CD8-positive, alpha-beta memory T cell (primary cell): Measurements from ENCODE around the gene TSHZ3. TPM values are rescaled to one million over a fixed set of nuclear protein-coding genes. Genes with fewer than 3 reads are reported as not detected.
A peak's percentile ranks its signal among the peaks of the same experiment; 100 is the strongest.

Source experiments
- CTCF ChIA-PET: fragments of 350-600 bp; sonication (Branson Sonifier 250); formaldehyde crosslinking; loops from one replicate; lab custom pipeline; 2021; ENCODE audit warnings: antibody characterized with exemption; lab: Charles Lee
- POLR2A ChIA-PET: fragments of 350-600 bp; sonication (Branson Sonifier 250); formaldehyde crosslinking; loops from one replicate; lab custom pipeline; 2021; ENCODE audit warnings: antibody characterized with exemption; lab: Charles Lee
- DNase-seq, 5 donors: peaks; one replicate each; pipeline versions ENCODE4 v3.0.0 to v3.0.0-alpha.2; 2020 to 2022; ENCODE audit warnings: mixed read lengths in 1 of 5
- H3K27ac ChIP-seq: one replicate; pipeline ENCODE4 v1.7.0; 2013; ENCODE audit warnings: low read depth, mild to moderate bottlenecking, low read length, moderate library complexity
- H3K27me3 ChIP-seq: 2 replicates; pipeline ENCODE4 v1.7.0; 2013; ENCODE audit warnings: low read length, mild to moderate bottlenecking; ENCODE audit not compliant: insufficient read depth, poor library complexity, severe bottlenecking
- H3K36me3 ChIP-seq: 2 replicates; pipeline ENCODE4 v1.7.0; 2013; ENCODE audit warnings: mild to moderate bottlenecking, low read length, moderate library complexity; ENCODE audit not compliant: insufficient read depth
- H3K4me1 ChIP-seq: 2 replicates; pipeline ENCODE4 v1.7.0; 2013; ENCODE audit warnings: mild to moderate bottlenecking, low read length, moderate library complexity; ENCODE audit not compliant: insufficient read depth
- H3K4me3 ChIP-seq: 2 replicates; pipeline ENCODE4 v1.7.0; 2013; ENCODE audit warnings: mild to moderate bottlenecking, low read length
- H3K9me3 ChIP-seq: 2 replicates; pipeline ENCODE4 v1.7.0; 2013; ENCODE audit warnings: mild to moderate bottlenecking, low read length
- H3K27ac Mint-ChIP-seq, 8 donors: one replicate each; pipeline ENCODE4 v1.8.0; 2020 to 2021; ENCODE audit warnings: mixed read lengths in 8 of 8, mild to moderate bottlenecking in 6 of 8, inconsistent platforms in 3 of 8, moderate library complexity in 3 of 8
- H3K27me3 Mint-ChIP-seq, 2 donors: one replicate each; pipeline ENCODE4 v1.8.0; 2020 to 2021; ENCODE audit warnings: mixed read lengths in 2 of 2, mild to moderate bottlenecking in 1 of 2, moderate library complexity in 1 of 2
- H3K36me3 Mint-ChIP-seq, 3 donors: one replicate each; pipeline ENCODE4 v1.8.0; 2020 to 2021; ENCODE audit warnings: mixed read lengths in 3 of 3, inconsistent platforms in 1 of 3, mild to moderate bottlenecking in 1 of 3
- H3K4me1 Mint-ChIP-seq, 3 donors: one replicate each; pipeline ENCODE4 v1.8.0; 2020 to 2021; ENCODE audit warnings: mixed read lengths in 3 of 3, inconsistent platforms in 1 of 3, mild to moderate bottlenecking in 1 of 3
- H3K4me3 Mint-ChIP-seq, 7 donors: one replicate each; pipeline ENCODE4 v1.8.0; 2020 to 2021; ENCODE audit warnings: mixed read lengths in 7 of 7, mild to moderate bottlenecking in 6 of 7, moderate library complexity in 4 of 7, inconsistent platforms in 2 of 7
- H3K9me3 Mint-ChIP-seq, 5 donors: one replicate each; pipeline ENCODE4 v1.8.0; 2020 to 2022; ENCODE audit warnings: mixed read lengths in 5 of 5, mild to moderate bottlenecking in 3 of 5, moderate library complexity in 2 of 5, inconsistent platforms in 1 of 5
- polyA plus RNA-seq: library from polyadenylated mRNA; unstranded; fragments of 300-500 nt; fragmentation: Illumina TruSeq; gene quantifications from one replicate; pipeline ENCODE4 v1.2.3, GENCODE V29; 2021
- total RNA-seq, 2 experiments: library from RNA; stranded (reverse); gene quantifications; one replicate each; pipeline ENCODE4 v1.2.3, GENCODE V29; 2021

Gene TSHZ3, protein sequence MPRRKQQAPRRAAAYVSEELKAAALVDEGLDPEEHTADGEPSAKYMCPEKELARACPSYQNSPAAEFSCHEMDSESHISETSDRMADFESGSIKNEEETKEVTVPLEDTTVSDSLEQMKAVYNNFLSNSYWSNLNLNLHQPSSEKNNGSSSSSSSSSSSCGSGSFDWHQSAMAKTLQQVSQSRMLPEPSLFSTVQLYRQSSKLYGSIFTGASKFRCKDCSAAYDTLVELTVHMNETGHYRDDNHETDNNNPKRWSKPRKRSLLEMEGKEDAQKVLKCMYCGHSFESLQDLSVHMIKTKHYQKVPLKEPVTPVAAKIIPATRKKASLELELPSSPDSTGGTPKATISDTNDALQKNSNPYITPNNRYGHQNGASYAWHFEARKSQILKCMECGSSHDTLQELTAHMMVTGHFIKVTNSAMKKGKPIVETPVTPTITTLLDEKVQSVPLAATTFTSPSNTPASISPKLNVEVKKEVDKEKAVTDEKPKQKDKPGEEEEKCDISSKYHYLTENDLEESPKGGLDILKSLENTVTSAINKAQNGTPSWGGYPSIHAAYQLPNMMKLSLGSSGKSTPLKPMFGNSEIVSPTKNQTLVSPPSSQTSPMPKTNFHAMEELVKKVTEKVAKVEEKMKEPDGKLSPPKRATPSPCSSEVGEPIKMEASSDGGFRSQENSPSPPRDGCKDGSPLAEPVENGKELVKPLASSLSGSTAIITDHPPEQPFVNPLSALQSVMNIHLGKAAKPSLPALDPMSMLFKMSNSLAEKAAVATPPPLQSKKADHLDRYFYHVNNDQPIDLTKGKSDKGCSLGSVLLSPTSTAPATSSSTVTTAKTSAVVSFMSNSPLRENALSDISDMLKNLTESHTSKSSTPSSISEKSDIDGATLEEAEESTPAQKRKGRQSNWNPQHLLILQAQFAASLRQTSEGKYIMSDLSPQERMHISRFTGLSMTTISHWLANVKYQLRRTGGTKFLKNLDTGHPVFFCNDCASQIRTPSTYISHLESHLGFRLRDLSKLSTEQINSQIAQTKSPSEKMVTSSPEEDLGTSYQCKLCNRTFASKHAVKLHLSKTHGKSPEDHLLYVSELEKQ
- total RNA-seq (under 1 TPM; 0.35 to 0.38 TPM), polyA plus RNA-seq (1.1 TPM)

DNA sequence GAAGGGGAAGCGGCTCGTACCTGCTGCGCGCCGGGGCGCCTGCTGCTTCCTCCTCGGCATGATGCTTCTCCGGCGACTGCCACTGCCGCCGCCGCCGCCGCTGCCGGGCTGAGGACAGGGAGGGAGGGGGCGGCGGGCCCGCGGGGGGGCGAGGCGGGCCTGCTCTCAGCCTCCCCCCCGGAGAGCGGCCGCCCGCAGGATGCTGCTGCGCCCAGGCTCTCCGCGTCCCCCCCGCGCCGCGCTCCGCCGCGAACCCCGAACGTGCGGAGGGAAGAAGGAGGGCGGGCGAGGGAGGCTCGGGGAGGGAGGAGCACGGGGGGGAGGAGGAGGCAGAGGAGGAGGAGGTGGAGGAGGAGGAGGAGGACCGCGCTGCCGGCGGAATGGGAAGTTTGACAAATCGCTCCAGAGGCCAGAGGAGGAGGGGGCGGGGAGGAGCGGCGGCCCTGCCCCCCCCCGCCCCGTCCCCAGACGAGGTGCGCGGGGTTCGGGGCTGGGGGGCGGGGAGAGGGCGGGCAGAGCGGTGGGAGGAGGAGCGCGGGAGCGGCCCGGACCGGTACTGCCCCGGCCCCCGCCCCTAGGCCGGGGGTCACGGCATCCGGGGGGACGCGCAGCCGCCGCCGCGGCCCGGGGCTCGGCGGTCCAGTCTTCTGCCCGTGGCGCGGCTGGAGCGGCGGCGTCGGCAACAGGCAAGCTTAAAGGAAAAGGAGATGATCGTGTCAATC lies at the start of gene TSHZ3:
Gene TSHZ3 (minus strand): TSS at position 277 of the 722 bp plus-strand sequence. CDS start 217 bp downstream, at position 60.
- H3K4me3 Mint-ChIP-seq: peak within 1 kb of the TSS; percentile 75 to 92 (median 83)
- ChIA-PET POLR2A (interaction anchor here (1.4 kb wide), 1 partner anchor 9 kb away, joined by 4 read pairs; no protein-coding TSS in a partner anchor), CTCF (no interaction called here)

GRCh38 chr19:31397308-31397707 lies 48.1 kb upstream of the TSHZ3 start:
- Mint-ChIP-seq H3K27me3 (peaks cover 22 to 26% of the 10 kb centered on the region in 2 donors), H3K27ac (no peak overlapping the region), H3K4me3 (no peak overlapping the region), H3K36me3 (no peaks in the 10 kb centered on the region), H3K4me1 (no peaks in the 10 kb centered on the region), H3K9me3 (no peaks in the 10 kb centered on the region)
- H3K27me3 ChIP-seq: no peaks in the 10 kb centered on the region
- H3K4me3 ChIP-seq: no peak overlapping the region
- no peak overlapping the region for H3K27ac ChIP-seq
- no peaks in the 10 kb centered on the region for H3K4me1 ChIP-seq
- no peaks in the 10 kb centered on the region for H3K9me3 ChIP-seq
- no peak for DNase-seq
- CTCF ChIA-PET: no interaction called here
- POLR2A ChIA-PET: no interaction called here
- no peaks in the 10 kb centered on the region for H3K36me3 ChIP-seq

More for the DNA sequence above, at the start of gene TSHZ3:
- peaks cover 0 to 2% (median 0%) of the 10 kb centered on the region in 3 donors for H3K36me3 Mint-ChIP-seq
- no peaks in the 10 kb centered on the region for H3K9me3 ChIP-seq
- peak within 1 kb of the TSS; percentile 49 for H3K4me3 ChIP-seq
- H3K27ac ChIP-seq: no peak within 1 kb of the TSS
- H3K4me1 Mint-ChIP-seq: peaks cover 27 to 41% (median 34%) of the 10 kb centered on the region in 3 donors
- no peaks in the 10 kb centered on the region for H3K9me3 Mint-ChIP-seq
- H3K4me1 ChIP-seq: peaks cover 13% of the 10 kb centered on the region
- peak within 1 kb of the TSS in 5 of 8 donors; percentile 17 to 72 (median 64) for H3K27ac Mint-ChIP-seq
- H3K27me3 ChIP-seq: peaks cover 66% of the 10 kb centered on the region
- peak in 4 of 5 donors; percentile 21 to 52 (median 40) for DNase-seq
- H3K36me3 ChIP-seq: no peaks in the 10 kb centered on the region
- peaks cover 57 to 74% of the 10 kb centered on the region in 2 donors for H3K27me3 Mint-ChIP-seq

- no peak overlapping the region for H3K27ac ChIP-seq
- Mint-ChIP-seq H3K36me3 (no peaks in the 10 kb centered on the region), H3K4me1 (no peaks in the 10 kb centered on the region), H3K27me3 (peaks cover 13 to 22% of the 10 kb centered on the region in 2 donors), H3K9me3 (no peaks in the 10 kb centered on the region), H3K27ac (no peak overlapping the region), H3K4me3 (no peak overlapping the region)
- no peaks in the 10 kb centered on the region for H3K27me3 ChIP-seq
- CTCF ChIA-PET: no interaction called here
- H3K4me3 ChIP-seq: no peak overlapping the region
- no peaks in the 10 kb centered on the region for H3K9me3 ChIP-seq
- DNase-seq: no peak
- no peaks in the 10 kb centered on the region for H3K36me3 ChIP-seq
- POLR2A ChIA-PET: no interaction called here
- H3K4me1 ChIP-seq: no peaks in the 10 kb centered on the region
Measured at GRCh38 chr19:31392464-31392863, 43.2 kb upstream of the TSHZ3 start.

DNA sequence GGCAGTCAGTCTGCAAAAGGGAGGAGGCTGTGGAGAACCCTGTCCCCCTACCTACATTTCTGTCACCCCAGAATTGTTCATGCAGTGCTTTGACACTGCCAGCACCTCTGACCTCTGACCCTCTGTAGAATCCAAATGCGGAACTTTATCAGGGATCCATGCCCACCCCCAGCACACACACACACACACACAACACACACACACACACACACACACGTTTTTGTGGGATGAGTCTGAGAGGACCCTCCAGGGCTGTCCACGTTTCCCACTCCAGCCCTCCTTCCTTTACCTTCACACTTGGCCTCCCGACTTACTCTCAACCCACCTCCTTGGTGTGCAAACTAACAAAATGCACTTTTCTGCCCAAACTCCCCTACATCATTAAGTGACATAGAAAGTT lies 42.3 kb upstream of the TSHZ3 start:
- H3K9me3 Mint-ChIP-seq: no peaks in the 10 kb centered on the region
- Histone ChIP-seq H3K27ac (no peak overlapping the region), H3K4me3 (no peak overlapping the region), H3K9me3 (no peaks in the 10 kb centered on the region), H3K36me3 (no peaks in the 10 kb centered on the region), H3K4me1 (no peaks in the 10 kb centered on the region), H3K27me3 (no peaks in the 10 kb centered on the region)
- H3K4me3 Mint-ChIP-seq: no peak overlapping the region
- ChIA-PET CTCF (no interaction called here), POLR2A (no interaction called here)
- no peaks in the 10 kb centered on the region for H3K36me3 Mint-ChIP-seq
- no peaks in the 10 kb centered on the region for H3K4me1 Mint-ChIP-seq
- no peak for DNase-seq
- peaks cover 11 to 28% of the 10 kb centered on the region in 2 donors for H3K27me3 Mint-ChIP-seq
- H3K27ac Mint-ChIP-seq: peak overlapping the region in 1 of 8 donors; percentile 36

DNA sequence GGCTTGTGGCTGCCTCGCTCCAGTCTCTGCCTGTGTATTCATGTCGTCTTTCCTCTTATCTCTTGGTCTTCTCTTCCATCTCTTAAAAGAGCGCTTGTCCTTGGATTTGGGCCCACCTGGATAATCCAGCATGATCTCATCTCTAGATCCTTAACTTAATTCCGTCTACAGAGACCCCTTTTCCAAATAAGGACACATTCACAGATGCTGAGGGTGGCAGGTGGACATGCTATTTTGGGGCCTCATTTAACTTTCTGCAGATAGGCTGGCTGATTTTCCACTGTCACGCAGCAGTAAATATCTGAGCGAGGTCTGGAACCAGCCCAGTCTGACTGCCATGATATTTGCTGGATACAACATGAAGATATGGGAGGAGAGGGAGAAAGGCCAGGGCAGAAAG lies 41.5 kb upstream of the TSHZ3 start:
- Histone ChIP-seq H3K27ac (no peak overlapping the region), H3K36me3 (no peaks in the 10 kb centered on the region), H3K27me3 (no peaks in the 10 kb centered on the region), H3K9me3 (no peaks in the 10 kb centered on the region), H3K4me1 (no peaks in the 10 kb centered on the region), H3K4me3 (no peak overlapping the region)
- peaks cover 11 to 31% of the 10 kb centered on the region in 2 donors for H3K27me3 Mint-ChIP-seq
- no peaks in the 10 kb centered on the region for H3K36me3 Mint-ChIP-seq
- DNase-seq: no peak
- no peak overlapping the region for H3K4me3 Mint-ChIP-seq
- no peaks in the 10 kb centered on the region for H3K9me3 Mint-ChIP-seq
- H3K4me1 Mint-ChIP-seq: no peaks in the 10 kb centered on the region
- ChIA-PET CTCF (no interaction called here), POLR2A (no interaction called here)
- no peak overlapping the region for H3K27ac Mint-ChIP-seq

DNA sequence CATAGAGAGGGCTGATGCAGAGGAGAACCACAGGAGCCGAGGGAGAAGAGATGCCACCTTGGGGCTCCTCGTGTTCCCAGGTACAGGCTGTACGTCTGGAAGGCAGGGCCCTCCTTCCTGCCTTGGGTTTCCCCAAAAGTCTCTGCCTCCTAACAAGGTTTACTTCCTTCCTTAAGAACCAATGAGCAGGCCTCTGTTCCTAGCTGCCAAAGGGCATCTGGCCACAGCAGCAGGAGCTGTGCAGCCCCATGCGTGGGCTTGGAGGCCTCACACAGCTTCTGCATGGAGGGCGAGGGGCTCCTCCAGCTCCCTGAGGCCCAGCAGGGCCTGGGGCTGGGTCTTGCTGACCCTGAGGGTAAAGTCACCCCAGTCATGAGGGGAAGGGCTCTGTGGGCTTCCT lies 40.6 kb upstream of the TSHZ3 start:
- H3K4me1 ChIP-seq: no peaks in the 10 kb centered on the region
- CTCF ChIA-PET: no interaction called here
- H3K27me3 ChIP-seq: no peaks in the 10 kb centered on the region
- no peak overlapping the region for H3K4me3 Mint-ChIP-seq
- no peaks in the 10 kb centered on the region for H3K4me1 Mint-ChIP-seq
- no peak for DNase-seq
- peak overlapping the region in 1 of 8 donors; percentile 77 for H3K27ac Mint-ChIP-seq
- no peak overlapping the region for H3K4me3 ChIP-seq
- POLR2A ChIA-PET: no interaction called here
- no peak overlapping the region for H3K27ac ChIP-seq
- H3K27me3 Mint-ChIP-seq: peaks cover 12 to 33% of the 10 kb centered on the region in 2 donors
- H3K9me3 Mint-ChIP-seq: no peaks in the 10 kb centered on the region
- H3K36me3 ChIP-seq: no peaks in the 10 kb centered on the region
- no peaks in the 10 kb centered on the region for H3K36me3 Mint-ChIP-seq
- H3K9me3 ChIP-seq: no peaks in the 10 kb centered on the region

- Mint-ChIP-seq H3K4me1 (no peaks in the 10 kb centered on the region), H3K36me3 (no peaks in the 10 kb centered on the region), H3K27me3 (peaks cover 22 to 37% of the 10 kb centered on the region in 2 donors), H3K27ac (no peak overlapping the region), H3K4me3 (no peak overlapping the region), H3K9me3 (no peaks in the 10 kb centered on the region)
- ChIA-PET POLR2A (no interaction called here), CTCF (no interaction called here)
- no peaks in the 10 kb centered on the region for H3K9me3 ChIP-seq
- no peaks in the 10 kb centered on the region for H3K27me3 ChIP-seq
- no peaks in the 10 kb centered on the region for H3K4me1 ChIP-seq
- no peak overlapping the region for H3K4me3 ChIP-seq
- DNase-seq: no peak
- H3K36me3 ChIP-seq: no peaks in the 10 kb centered on the region
- no peak overlapping the region for H3K27ac ChIP-seq
Measured at GRCh38 chr19:31387717-31388301, 38.6 kb upstream of the TSHZ3 start.
